Activated T-helper 17 cell treated with anti-CD3 and anti-CD28 coated beads, Interleukin-2, amount 50 U/mL, for 72 hours (primary cell): ENCODE data around the gene EPHA7. TPM values are rescaled to one million over a fixed set of nuclear protein-coding genes. Genes with fewer than 3 reads are reported as not detected.

Experiments
- ATAC-seq: fragments of 150-1000 bp; cut with Tn5 transposase; replicated peaks from 2 replicates; pipeline ENCODE4 v1.10.0; 2021; ENCODE audit warnings: mild to moderate bottlenecking, moderate library complexity
- H3K27ac Mint-ChIP-seq: one replicate; pipeline ENCODE4 v1.8.0; 2022; ENCODE audit warnings: mixed read lengths
- H3K27me3 Mint-ChIP-seq: one replicate; pipeline ENCODE4 v1.8.0; 2022; ENCODE audit warnings: mixed read lengths
- H3K36me3 Mint-ChIP-seq: one replicate; pipeline ENCODE4 v1.8.0; 2022; ENCODE audit warnings: low read depth, mild to moderate bottlenecking, mixed read lengths
- H3K4me1 Mint-ChIP-seq: one replicate; pipeline ENCODE4 v1.8.0; 2022; ENCODE audit warnings: mixed read lengths
- H3K4me3 Mint-ChIP-seq: one replicate; pipeline ENCODE4 v1.8.0; 2022; ENCODE audit warnings: mild to moderate bottlenecking, mixed read lengths
- H3K9me3 Mint-ChIP-seq: one replicate; pipeline ENCODE4 v1.8.0; 2022; ENCODE audit warnings: mixed read lengths
- total RNA-seq, 2 donors: library from RNA; stranded (reverse); gene quantifications; one replicate each; pipeline ENCODE4 v1.2.3, GENCODE V29; 2022

EPHA7 gene
- total RNA-seq, 2 donors from 2014 or later = not detected

DNA sequence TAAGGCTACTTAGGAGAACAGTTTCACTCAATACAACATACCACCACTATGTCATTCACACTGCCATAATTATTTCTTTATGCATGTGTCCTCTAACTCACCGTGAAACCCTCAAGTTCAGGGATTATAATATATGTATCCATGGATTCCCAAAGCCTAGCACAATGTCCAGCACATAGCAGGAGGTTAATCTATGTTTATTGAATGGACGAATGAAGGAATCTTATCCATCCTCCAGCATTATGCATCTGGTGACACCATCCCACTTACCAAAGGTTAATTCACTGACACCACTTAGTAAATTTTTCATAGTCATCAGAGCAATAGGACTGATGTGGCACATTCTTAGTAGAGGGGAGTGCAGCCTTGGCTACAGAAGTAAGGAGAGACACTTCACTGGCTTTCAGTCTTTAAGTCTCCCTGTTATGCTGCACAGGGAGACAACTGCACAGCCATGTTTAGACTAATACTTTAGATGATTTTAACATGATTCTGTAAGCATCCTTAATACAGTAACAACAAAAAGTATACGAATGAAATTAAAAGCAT, 49.7 kb downstream of the EPHA7 start:
- H3K9me3 Mint-ChIP-seq = peaks cover 3% of the 10 kb centered on the region
- no peaks in the 10 kb centered on the region for H3K27me3 Mint-ChIP-seq
- H3K4me1 Mint-ChIP-seq = no peaks in the 10 kb centered on the region
- H3K4me3 Mint-ChIP-seq = no peak overlapping the region
- no peaks in the 10 kb centered on the region for H3K36me3 Mint-ChIP-seq
- no peak overlapping the region for H3K27ac Mint-ChIP-seq
- no peak for ATAC-seq

DNA sequence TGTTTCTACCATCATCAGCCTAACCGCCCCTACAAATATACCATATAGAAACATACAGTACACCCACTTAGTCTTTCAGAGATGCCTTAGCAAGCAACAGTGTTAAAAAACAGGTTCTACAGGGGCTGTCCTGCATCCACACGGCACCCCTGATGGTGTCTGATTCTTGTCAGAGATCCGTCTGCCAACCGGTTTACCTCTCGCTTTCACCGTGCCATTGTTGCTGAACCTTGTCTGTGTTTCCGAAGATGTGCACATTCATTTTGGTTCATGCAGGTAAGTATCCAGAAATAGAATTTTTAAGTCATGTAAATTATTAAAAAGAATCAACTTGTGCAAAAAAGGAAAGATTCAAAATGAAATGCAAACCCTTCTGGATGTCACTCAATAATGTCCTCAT, 52.9 kb downstream of the EPHA7 start:
- H3K4me1 Mint-ChIP-seq = no peaks in the 10 kb centered on the region
- H3K36me3 Mint-ChIP-seq = no peaks in the 10 kb centered on the region
- no peaks in the 10 kb centered on the region for H3K27me3 Mint-ChIP-seq
- no peak overlapping the region for H3K27ac Mint-ChIP-seq
- no peak overlapping the region for H3K4me3 Mint-ChIP-seq
- ATAC-seq = no peak
- peaks cover 3% of the 10 kb centered on the region for H3K9me3 Mint-ChIP-seq

GRCh38 chr6:93365445-93365844, 53.9 kb downstream of the EPHA7 start:
- H3K27ac Mint-ChIP-seq = no peak overlapping the region
- no peaks in the 10 kb centered on the region for H3K36me3 Mint-ChIP-seq
- no peaks in the 10 kb centered on the region for H3K4me1 Mint-ChIP-seq
- H3K9me3 Mint-ChIP-seq = peaks cover 3% of the 10 kb centered on the region
- H3K4me3 Mint-ChIP-seq = no peak overlapping the region
- no peak for ATAC-seq
- H3K27me3 Mint-ChIP-seq = no peaks in the 10 kb centered on the region

GRCh38 chr6:93358435-93358834, 60.9 kb downstream of the EPHA7 start:
- no peak for ATAC-seq
- Mint-ChIP-seq H3K27me3 (no peaks in the 10 kb centered on the region), H3K27ac (no peak overlapping the region), H3K4me1 (no peaks in the 10 kb centered on the region), H3K36me3 (no peaks in the 10 kb centered on the region), H3K9me3 (no peaks in the 10 kb centered on the region), H3K4me3 (no peak overlapping the region)

DNA sequence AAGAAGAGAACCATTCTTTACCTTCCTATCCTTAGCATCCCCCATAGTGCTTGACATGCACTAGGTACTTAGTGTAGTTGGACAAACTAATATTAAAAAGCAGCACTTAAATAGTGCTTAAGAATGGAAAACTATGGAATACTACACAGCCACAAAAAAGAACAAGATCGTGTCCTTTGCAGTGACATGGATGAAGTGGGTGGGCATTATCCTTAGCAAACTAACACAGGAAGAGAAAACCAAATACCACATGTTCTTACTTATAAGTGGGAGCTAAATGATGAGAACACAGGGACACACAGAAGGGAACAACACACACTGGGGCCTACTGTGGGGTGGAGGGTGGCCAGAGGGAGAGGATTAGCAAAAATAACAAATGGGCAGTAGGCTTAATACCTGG, 66.8 kb downstream of the EPHA7 start:
- Mint-ChIP-seq H3K9me3 (peaks cover 4% of the 10 kb centered on the region), H3K36me3 (no peaks in the 10 kb centered on the region), H3K4me3 (no peak overlapping the region), H3K27ac (no peak overlapping the region), H3K27me3 (no peaks in the 10 kb centered on the region), H3K4me1 (no peaks in the 10 kb centered on the region)
- ATAC-seq = no peak

DNA sequence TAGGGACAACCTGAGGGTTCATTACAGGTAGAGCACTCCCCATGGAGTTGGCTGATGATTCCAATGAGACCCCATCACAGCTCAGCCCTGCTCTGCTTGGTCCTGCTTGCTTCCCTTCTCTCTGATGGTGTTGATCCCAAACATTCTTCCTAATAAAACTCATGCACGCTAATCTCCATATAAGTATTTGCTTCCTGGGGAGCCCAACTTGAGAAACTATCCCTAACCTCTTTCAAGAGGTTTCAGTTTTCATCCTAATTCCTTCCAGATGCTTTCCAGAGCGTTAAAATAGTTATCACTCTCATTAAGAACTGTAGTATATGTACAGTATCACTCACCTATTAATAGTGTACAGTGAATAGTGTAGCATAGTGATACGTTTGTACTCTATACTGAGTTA, 68.1 kb downstream of the EPHA7 start:
- H3K4me3 Mint-ChIP-seq = no peak overlapping the region
- no peaks in the 10 kb centered on the region for H3K4me1 Mint-ChIP-seq
- no peaks in the 10 kb centered on the region for H3K27me3 Mint-ChIP-seq
- H3K36me3 Mint-ChIP-seq = no peaks in the 10 kb centered on the region
- ATAC-seq = no peak
- peaks cover 5% of the 10 kb centered on the region for H3K9me3 Mint-ChIP-seq
- no peak overlapping the region for H3K27ac Mint-ChIP-seq

DNA sequence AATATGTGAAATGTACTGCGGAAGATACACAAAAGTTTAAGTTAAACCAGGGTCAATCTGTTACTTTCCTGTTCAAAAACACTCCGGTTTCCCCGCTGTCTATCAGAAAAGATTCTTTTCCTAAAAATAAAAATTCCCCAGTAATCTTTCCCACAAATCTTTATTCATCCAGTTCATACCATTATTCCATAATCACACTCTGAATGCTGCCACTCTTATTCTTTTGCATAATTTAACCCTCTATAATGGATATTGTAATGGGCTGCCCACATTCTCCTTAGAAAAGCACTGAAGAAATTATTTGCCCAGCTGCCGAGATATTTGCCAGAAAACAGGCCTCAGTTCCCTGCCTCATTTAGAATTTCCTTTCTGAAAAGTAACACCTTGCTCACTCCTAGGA, 68.6 kb downstream of the EPHA7 start:
- Mint-ChIP-seq H3K9me3 (peaks cover 7% of the 10 kb centered on the region), H3K4me3 (no peak overlapping the region), H3K27me3 (no peaks in the 10 kb centered on the region), H3K27ac (no peak overlapping the region), H3K36me3 (no peaks in the 10 kb centered on the region), H3K4me1 (no peaks in the 10 kb centered on the region)
- no peak for ATAC-seq

- no peak for ATAC-seq
- Mint-ChIP-seq H3K4me1 (no peaks in the 10 kb centered on the region), H3K4me3 (no peak overlapping the region), H3K36me3 (no peaks in the 10 kb centered on the region), H3K9me3 (peaks cover 8% of the 10 kb centered on the region), H3K27me3 (no peaks in the 10 kb centered on the region), H3K27ac (no peak overlapping the region)
These were observed 75.0 kb downstream of the EPHA7 start for GRCh38 chr6:93344333-93344835.

DNA sequence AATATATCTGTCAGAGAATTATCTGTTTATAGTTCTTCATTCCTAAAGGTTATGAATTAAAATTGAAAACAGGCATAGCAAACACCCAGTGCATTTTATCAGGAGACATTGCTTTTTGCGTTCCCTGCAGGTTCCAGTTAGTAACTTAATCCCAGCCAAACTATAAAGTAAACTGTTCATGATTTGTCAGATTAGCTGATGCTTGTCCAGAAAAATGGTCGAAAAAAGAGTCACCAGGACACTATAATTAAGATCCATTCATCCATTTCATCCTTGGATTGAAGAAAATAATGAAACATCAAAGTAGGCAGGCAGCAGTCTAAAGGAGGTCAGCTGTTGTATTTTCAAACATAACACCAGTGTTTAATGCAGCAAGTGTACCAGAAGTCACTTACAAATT, 75.9 kb downstream of the EPHA7 start:
- H3K27me3 Mint-ChIP-seq = no peaks in the 10 kb centered on the region

GRCh38 chr6:93341900-93342613, 77.3 kb downstream of the EPHA7 start:
- Mint-ChIP-seq H3K4me1 (no peaks in the 10 kb centered on the region), H3K36me3 (no peaks in the 10 kb centered on the region), H3K27me3 (no peaks in the 10 kb centered on the region), H3K9me3 (peaks cover 3% of the 10 kb centered on the region), H3K27ac (no peak overlapping the region), H3K4me3 (no peak overlapping the region)
- ATAC-seq = no peak

More for the DNA sequence above, 75.9 kb downstream of the EPHA7 start:
- no peaks in the 10 kb centered on the region for H3K36me3 Mint-ChIP-seq
- H3K4me3 Mint-ChIP-seq = no peak overlapping the region
- H3K4me1 Mint-ChIP-seq = no peaks in the 10 kb centered on the region
- no peak overlapping the region for H3K27ac Mint-ChIP-seq
- ATAC-seq = no peak
- peaks cover 8% of the 10 kb centered on the region for H3K9me3 Mint-ChIP-seq

GRCh38 chr6:93337772-93338394, 81.5 kb downstream of the EPHA7 start:
- ATAC-seq = no peak
- H3K4me1 Mint-ChIP-seq = no peaks in the 10 kb centered on the region
- no peaks in the 10 kb centered on the region for H3K36me3 Mint-ChIP-seq
- H3K4me3 Mint-ChIP-seq = no peak overlapping the region
- H3K9me3 Mint-ChIP-seq = no peaks in the 10 kb centered on the region
- no peak overlapping the region for H3K27ac Mint-ChIP-seq
- H3K27me3 Mint-ChIP-seq = no peaks in the 10 kb centered on the region

DNA sequence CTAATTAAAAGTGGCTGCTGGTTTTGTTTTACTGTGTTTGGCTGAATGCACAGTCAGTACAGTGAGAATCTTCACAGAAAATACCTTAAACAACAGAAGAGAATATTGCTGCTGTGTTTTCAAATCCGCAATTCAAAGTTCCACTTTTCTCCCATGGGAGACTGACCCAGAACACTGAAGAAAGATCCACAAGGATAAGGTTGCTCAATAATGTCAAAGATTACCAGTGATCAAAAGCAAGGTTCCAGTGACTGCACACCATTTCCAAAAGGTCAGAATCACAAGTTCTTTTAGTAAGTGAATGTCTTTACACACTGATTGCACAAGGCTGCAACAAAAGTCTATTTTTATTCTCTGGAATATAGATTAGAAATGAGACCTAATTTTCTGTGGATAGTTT, 82.3 kb downstream of the EPHA7 start:
- Mint-ChIP-seq H3K27ac (no peak overlapping the region), H3K27me3 (no peaks in the 10 kb centered on the region), H3K4me3 (no peak overlapping the region), H3K4me1 (no peaks in the 10 kb centered on the region), H3K9me3 (no peaks in the 10 kb centered on the region), H3K36me3 (no peaks in the 10 kb centered on the region)
- no peak for ATAC-seq

GRCh38 chr6:93329301-93330000, 89.9 kb downstream of the EPHA7 start:
- no peaks in the 10 kb centered on the region for H3K27me3 Mint-ChIP-seq
- no peak for ATAC-seq
- H3K4me1 Mint-ChIP-seq = no peaks in the 10 kb centered on the region
- no peak overlapping the region for H3K27ac Mint-ChIP-seq
- H3K4me3 Mint-ChIP-seq = no peak overlapping the region
- H3K36me3 Mint-ChIP-seq = no peaks in the 10 kb centered on the region
- H3K9me3 Mint-ChIP-seq = peaks cover 13% of the 10 kb centered on the region

GRCh38 chr6:93327857-93328256, 91.5 kb downstream of the EPHA7 start:
- H3K4me1 Mint-ChIP-seq = no peaks in the 10 kb centered on the region
- no peaks in the 10 kb centered on the region for H3K36me3 Mint-ChIP-seq
- peaks cover 16% of the 10 kb centered on the region for H3K9me3 Mint-ChIP-seq
- H3K27me3 Mint-ChIP-seq = no peaks in the 10 kb centered on the region
- no peak overlapping the region for H3K4me3 Mint-ChIP-seq
- no peak overlapping the region for H3K27ac Mint-ChIP-seq
- ATAC-seq = no peak

- no peak for ATAC-seq
- Mint-ChIP-seq H3K27ac (no peak overlapping the region), H3K27me3 (no peaks in the 10 kb centered on the region), H3K4me1 (no peaks in the 10 kb centered on the region), H3K4me3 (no peak overlapping the region), H3K9me3 (peaks cover 16% of the 10 kb centered on the region), H3K36me3 (no peaks in the 10 kb centered on the region)
These were observed 93.6 kb downstream of the EPHA7 start for GRCh38 chr6:93325761-93326160.
